Smooth muscle cell (in vitro differentiated cells): ENCODE results near the gene DNAH9. TPM values are rescaled to one million over a fixed set of nuclear protein-coding genes. Genes with fewer than 3 reads are reported as not detected.

ENCODE experiments used
- DNase-seq: peaks from one replicate; lab custom pipeline; 2025; ENCODE audit not compliant: unreplicated experiment; lab: John Stamatoyannopoulos, UW
- H2AFZ ChIP-seq: fragments of 200-600 bp; sonication (generic); 2 replicates; pipeline ENCODE4 v1.6.0; 2016; ENCODE audit warnings: antibody characterized with exemption, low read depth, mild to moderate bottlenecking
- H3F3A ChIP-seq: fragments of 200-600 bp; sonication (generic); 2 replicates; pipeline ENCODE4 v1.6.0; 2017; ENCODE audit warnings: antibody characterized with exemption, low read depth
- H3K27ac ChIP-seq: fragments of 200-600 bp; sonication (generic); 2 replicates; pipeline ENCODE4 v1.5.1; 2016; ENCODE audit warnings: low read depth, mild to moderate bottlenecking
- H3K27me3 ChIP-seq: fragments of 200-600 bp; sonication (generic); 2 replicates; pipeline ENCODE4 v1.6.1; 2016; ENCODE audit warnings: low read depth, mild to moderate bottlenecking
- H3K36me3 ChIP-seq: fragments of 200-600 bp; sonication (generic); 2 replicates; pipeline ENCODE4 v1.5.1; 2016; ENCODE audit warnings: low read depth
- H3K4me1 ChIP-seq: fragments of 200-600 bp; sonication (generic); 2 replicates; pipeline ENCODE4 v1.5.1; 2016; ENCODE audit warnings: low read depth
- H3K4me2 ChIP-seq: fragments of 200-600 bp; sonication (generic); 2 replicates; pipeline ENCODE4 v1.6.0; 2016; ENCODE audit warnings: mild to moderate bottlenecking
- H3K4me3 ChIP-seq: fragments of 200-600 bp; sonication (generic); 2 replicates; pipeline ENCODE4 v1.5.1; 2016; ENCODE audit warnings: mild to moderate bottlenecking
- H3K79me2 ChIP-seq: fragments of 200-600 bp; sonication (generic); 2 replicates; pipeline ENCODE4 v1.6.0; 2016; ENCODE audit warnings: low read depth, mild to moderate bottlenecking
- H3K9ac ChIP-seq: fragments of 200-600 bp; sonication (generic); 2 replicates; pipeline ENCODE4 v1.6.0; 2016; ENCODE audit warnings: low read depth
- H3K9me3 ChIP-seq: fragments of 200-600 bp; sonication (generic); replicated peaks from 2 replicates; pipeline ENCODE4 v1.5.1; 2016; ENCODE audit warnings: low read depth
- H4K20me1 ChIP-seq: fragments of 200-600 bp; sonication (generic); 2 replicates; pipeline ENCODE4 v1.6.0; 2016; ENCODE audit warnings: low read depth
- CTCF ChIP-seq: fragments of 200-600 bp; sonication (generic); IDR thresholded peaks from 2 replicates; pipeline ENCODE4 v1.5.1; 2017; ENCODE audit warnings: borderline replicate concordance, mild to moderate bottlenecking, antibody characterized with exemption; ENCODE audit not compliant: insufficient read depth, poor library complexity, severe bottlenecking
- WGBS: methylation state at CpG from one replicate; pipeline ENCODE4 v1.1.7; 2016; ENCODE audit warnings: low lambda C conversion rate; 5-methylcytosine and 5-hydroxymethylcytosine counted together
- polyA plus RNA-seq: library from polyadenylated mRNA; unstranded; fragments of >200 nt; fragmentation: Nextera tagmentation; extraction: Ambion mirVana; gene quantifications from 2 replicates; pipeline ENCODE4 v1.2.1, GENCODE V29; 2016
- total RNA-seq: library from RNA; depleted of rRNA; stranded (reverse); fragments of >200 nt; gene quantifications from 2 replicates; pipeline ENCODE4 v1.2.3, GENCODE V29; 2014

The DNAH9 gene, protein sequence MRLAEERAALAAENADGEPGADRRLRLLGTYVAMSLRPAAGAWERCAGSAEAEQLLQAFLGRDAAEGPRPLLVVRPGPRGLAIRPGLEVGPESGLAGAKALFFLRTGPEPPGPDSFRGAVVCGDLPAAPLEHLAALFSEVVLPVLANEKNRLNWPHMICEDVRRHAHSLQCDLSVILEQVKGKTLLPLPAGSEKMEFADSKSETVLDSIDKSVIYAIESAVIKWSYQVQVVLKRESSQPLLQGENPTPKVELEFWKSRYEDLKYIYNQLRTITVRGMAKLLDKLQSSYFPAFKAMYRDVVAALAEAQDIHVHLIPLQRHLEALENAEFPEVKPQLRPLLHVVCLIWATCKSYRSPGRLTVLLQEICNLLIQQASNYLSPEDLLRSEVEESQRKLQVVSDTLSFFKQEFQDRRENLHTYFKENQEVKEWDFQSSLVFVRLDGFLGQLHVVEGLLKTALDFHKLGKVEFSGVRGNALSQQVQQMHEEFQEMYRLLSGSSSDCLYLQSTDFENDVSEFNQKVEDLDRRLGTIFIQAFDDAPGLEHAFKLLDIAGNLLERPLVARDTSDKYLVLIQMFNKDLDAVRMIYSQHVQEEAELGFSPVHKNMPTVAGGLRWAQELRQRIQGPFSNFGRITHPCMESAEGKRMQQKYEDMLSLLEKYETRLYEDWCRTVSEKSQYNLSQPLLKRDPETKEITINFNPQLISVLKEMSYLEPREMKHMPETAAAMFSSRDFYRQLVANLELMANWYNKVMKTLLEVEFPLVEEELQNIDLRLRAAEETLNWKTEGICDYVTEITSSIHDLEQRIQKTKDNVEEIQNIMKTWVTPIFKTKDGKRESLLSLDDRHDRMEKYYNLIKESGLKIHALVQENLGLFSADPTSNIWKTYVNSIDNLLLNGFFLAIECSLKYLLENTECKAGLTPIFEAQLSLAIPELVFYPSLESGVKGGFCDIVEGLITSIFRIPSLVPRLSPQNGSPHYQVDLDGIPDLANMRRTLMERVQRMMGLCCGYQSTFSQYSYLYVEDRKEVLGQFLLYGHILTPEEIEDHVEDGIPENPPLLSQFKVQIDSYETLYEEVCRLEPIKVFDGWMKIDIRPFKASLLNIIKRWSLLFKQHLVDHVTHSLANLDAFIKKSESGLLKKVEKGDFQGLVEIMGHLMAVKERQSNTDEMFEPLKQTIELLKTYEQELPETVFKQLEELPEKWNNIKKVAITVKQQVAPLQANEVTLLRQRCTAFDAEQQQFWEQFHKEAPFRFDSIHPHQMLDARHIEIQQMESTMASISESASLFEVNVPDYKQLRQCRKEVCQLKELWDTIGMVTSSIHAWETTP (N-terminal part only)
- total RNA-seq (0.09 and 0.49 TPM in 2 replicates), polyA plus RNA-seq (0.30 and 0.46 TPM in 2 replicates)

- no peaks in the 10 kb centered on the region for H3K36me3 ChIP-seq
- no peaks in the 10 kb centered on the region for H3F3A ChIP-seq
- H3K4me2 ChIP-seq, result peak within 1 kb of the TSS; percentile 92
- TF ChIP-seq CTCF, result no peak
- H3K9ac ChIP-seq, result peak within 1 kb of the TSS; percentile 67
- H4K20me1 ChIP-seq, result no peaks in the 10 kb centered on the region
- H3K27ac ChIP-seq, result peak within 1 kb of the TSS; percentile 34
- peak; percentile 70 for DNase-seq
- peak within 1 kb of the TSS; percentile 80 for H3K4me3 ChIP-seq
- H2AFZ ChIP-seq, result peak within 1 kb of the TSS; percentile 86
- no peaks in the 10 kb centered on the region for H3K4me1 ChIP-seq
- no peaks in the 10 kb centered on the region for H3K9me3 ChIP-seq
- H3K79me2 ChIP-seq, result no peaks in the 10 kb centered on the region
- H3K27me3 ChIP-seq, result no peaks in the 10 kb centered on the region
- 2% methylated on average over 67 of the region's 84 CpGs for WGBS
Measured at GRCh38 chr17:11598274-11599221, at the start of gene DNAH9. Gene DNAH9 (plus strand): TSS chr17:11598470. CDS start chr17:11598499, 29 bp downstream.

DNA sequence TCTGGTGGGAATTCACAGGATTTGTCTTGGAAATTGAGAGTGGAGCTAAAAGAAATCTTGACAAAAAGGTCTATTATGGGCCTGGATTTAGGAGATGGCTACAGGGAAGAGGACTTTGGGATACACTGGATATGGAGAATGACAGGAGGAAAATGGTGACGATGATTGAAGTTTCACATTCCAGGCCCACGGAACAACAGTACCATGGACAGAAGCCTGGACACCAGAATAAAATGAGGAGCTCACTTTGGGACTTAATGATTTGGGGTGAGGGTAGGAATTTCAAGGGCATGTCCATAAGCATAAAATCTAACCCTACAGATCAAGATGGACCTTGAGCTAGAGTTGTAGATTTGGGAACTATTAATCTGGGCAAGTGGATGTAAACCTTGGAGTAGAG, 47.8 kb upstream of the DNAH9 start:
- Histone ChIP-seq H2AFZ (no peak overlapping the region), H3K9me3 (no peaks in the 10 kb centered on the region), H3K4me1 (no peaks in the 10 kb centered on the region), H4K20me1 (no peaks in the 10 kb centered on the region), H3F3A (no peaks in the 10 kb centered on the region), H3K79me2 (no peaks in the 10 kb centered on the region), H3K27ac (no peak overlapping the region), H3K36me3 (no peaks in the 10 kb centered on the region), H3K27me3 (peaks cover 4% of the 10 kb centered on the region), H3K4me3 (no peak overlapping the region), H3K4me2 (no peak overlapping the region), H3K9ac (no peak overlapping the region)
- TF ChIP-seq CTCF, result no peak
- 92% methylated on average over 2 of the region's 2 CpGs for WGBS
- no peak for DNase-seq

- H3K27ac ChIP-seq, result no peak overlapping the region
- H3K4me2 ChIP-seq, result no peak overlapping the region
- no peaks in the 10 kb centered on the region for H3K36me3 ChIP-seq
- H3K4me1 ChIP-seq, result no peaks in the 10 kb centered on the region
- DNase-seq, result no peak
- H3K4me3 ChIP-seq, result no peak overlapping the region
- H4K20me1 ChIP-seq, result no peaks in the 10 kb centered on the region
- no peak overlapping the region for H2AFZ ChIP-seq
- peaks cover 4% of the 10 kb centered on the region for H3K27me3 ChIP-seq
- WGBS, result 77% methylated on average over 6 of the region's 6 CpGs
- no peaks in the 10 kb centered on the region for H3K9me3 ChIP-seq
- H3K9ac ChIP-seq, result no peak overlapping the region
- no peaks in the 10 kb centered on the region for H3K79me2 ChIP-seq
- TF ChIP-seq CTCF, result no peak
- H3F3A ChIP-seq, result no peaks in the 10 kb centered on the region
Measured at GRCh38 chr17:11551442-11551841, 46.8 kb upstream of the DNAH9 start.
